Activated effector memory CD4-positive, alpha-beta T cell treated with Interleukin-2 at 50 U/mL for 16 hours (primary cell): ENCODE results near the gene CD40.

ENCODE experiments used
- DNase-seq: peaks from one replicate; pipeline ENCODE4 v3.0.0-alpha.2; 2020

Gene CD40

DNA sequence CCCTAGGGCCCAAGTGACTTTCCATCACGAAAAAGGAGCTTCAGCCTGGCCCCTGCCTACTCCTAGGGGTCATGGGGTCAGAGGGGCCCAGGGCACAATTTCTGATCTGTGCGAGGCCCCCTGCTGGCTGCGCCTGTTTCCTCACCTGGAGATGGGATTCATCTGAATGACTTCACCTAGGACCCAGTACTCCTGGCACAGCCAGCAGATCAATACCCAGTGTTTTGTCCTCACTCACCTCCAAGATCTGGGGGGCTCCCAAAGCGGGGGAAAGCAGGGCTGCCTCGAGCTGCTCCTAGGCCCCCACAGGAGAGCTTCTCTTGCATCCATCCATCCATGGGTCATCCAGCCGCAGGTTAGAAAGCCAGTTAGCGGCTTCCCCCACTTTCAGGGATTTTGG lies 33.8 kb downstream of the CD40 start:
- DNase-seq = no peak

DNA sequence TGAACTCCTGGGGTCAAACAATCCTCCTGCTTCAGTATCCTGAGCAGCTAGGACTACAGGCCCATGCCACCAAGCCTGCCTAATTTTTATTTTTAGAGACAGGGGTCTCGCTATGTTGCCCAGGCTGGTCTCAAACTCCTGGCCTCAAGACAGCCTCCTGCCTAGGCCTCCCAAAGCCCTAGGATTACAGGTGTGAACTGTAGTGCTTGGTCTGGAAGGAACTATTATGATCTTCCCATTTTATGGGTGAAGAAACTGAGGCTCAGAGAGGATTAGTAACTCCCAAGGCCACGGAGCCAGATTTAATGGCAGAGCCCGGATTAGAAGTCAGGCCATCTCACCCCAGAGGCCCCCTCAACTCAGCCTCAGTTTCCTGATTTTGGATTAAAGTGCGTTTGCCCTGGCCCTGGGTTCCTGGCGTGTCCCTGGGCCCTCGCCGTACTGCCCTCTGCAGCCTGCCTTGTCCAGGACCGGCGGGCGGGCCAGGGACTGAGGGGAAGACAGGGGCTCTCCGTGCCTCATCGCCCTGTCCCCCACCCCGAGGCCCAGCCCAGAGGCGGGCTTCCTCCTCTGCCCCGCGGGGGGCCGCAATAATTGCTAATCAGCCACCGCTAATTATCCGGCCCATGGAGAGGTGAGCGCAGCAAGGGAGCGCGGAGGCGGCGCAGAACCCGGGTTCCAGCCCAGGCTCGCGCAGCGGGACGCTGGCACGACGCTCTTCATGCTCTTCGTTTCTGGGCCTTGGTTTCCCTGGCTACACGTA lies 34.9 kb downstream of the CD40 start:
- no peak for DNase-seq

DNA sequence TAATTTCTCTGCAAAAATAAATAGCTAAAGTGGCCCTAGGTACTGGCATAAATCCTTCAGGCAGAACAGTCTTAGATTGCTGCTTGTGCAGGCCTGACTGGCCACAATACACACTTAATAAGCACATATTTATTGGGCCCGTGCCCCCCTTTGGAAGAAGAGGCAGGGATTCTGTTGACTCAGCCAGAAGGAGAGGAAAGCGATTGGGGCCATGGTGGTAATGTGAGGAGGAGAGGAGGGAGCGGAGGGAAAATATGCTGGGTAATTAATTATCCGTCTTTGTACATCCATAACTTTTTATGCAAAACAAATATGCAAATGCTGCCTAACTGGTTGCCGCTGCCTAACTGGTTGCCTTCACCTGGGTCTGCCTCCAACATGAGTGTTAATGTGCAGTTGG lies 36.2 kb downstream of the CD40 start:
- DNase-seq = no peak

DNA sequence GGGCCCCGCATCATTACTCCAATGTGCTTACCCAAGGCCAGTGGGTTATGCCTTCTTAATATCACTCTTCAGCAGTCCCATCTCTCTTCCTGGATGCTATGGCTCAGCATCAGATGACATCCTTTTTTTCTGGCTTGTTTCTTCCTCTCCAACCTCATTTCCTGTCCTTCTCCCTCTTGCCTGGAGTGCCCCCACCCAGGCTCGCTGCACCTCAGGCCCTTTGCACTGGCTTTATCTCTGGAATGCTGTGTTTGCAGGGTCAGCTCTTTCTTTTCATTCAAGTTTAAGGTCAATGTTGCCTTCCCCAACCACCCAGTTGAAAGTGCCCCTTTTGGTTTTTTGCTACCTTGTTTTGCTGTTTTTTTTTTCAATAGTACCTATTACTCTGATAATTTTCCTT lies 36.7 kb downstream of the CD40 start:
- DNase-seq = no peak

DNA sequence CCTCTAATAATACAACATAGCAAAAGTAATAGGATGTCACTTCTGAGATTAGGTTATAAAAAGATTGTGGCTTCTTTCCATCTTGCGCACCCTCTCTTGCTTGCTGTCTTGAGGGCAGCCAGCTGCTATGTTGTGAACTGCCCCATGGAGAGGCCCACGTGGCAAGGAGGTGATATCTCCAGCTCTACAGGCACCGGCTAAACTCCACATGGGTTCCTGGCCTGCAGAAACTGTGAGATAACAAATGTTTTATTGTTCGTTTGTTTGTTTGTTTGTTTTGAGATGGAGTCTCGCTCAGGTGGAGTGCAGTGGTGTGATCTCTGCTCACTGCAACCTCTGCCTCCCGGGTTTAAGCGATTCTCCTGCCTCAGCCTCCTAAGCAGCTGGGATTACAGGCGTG lies 38.0 kb downstream of the CD40 start:
- no peak for DNase-seq

DNA sequence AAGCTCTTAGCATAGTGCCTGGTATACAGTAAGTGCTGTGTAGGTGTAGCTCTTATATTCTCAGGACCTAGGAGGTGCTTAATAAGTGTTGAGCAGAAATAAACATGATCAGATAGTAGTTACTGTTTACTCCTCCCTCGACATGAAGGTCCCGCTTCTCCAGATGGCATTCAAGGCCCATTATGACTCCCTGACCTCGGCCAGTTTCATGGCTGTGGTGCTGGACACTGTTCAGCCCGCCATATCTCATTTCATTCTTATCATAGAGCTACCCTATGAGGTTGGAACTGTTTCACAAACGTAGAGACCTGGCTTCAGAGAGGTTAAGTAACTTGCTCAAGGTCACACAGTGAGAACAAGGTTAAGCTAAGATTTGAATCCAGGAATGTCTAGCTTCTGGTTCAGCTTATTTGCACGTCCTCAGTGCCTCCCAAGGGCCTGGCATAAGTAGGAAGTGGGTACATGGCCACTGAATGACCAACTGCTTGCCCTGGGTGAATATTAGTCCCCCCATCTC lies 39.0 kb downstream of the CD40 start:
- no peak for DNase-seq

DNA sequence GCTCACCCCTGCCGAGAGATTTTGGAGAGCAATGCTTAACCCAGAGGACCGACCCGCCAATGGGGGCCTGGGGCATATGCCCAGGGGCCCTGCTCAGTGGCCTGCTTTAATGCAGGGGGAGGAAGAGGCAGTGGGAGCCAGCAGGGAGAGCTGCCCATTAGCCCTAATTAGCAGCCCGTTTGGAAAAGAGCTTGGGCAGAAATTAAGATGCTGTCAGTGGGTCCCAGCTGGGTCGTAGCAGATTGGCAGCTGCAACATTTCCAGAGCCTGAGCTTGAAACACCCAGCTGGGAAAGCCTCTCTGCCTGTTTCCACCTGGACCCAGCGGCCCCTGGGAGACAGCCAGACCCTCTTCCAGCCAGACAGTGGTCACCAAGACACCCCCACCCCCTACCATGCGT lies 39.5 kb downstream of the CD40 start:
- no peak for DNase-seq

DNA sequence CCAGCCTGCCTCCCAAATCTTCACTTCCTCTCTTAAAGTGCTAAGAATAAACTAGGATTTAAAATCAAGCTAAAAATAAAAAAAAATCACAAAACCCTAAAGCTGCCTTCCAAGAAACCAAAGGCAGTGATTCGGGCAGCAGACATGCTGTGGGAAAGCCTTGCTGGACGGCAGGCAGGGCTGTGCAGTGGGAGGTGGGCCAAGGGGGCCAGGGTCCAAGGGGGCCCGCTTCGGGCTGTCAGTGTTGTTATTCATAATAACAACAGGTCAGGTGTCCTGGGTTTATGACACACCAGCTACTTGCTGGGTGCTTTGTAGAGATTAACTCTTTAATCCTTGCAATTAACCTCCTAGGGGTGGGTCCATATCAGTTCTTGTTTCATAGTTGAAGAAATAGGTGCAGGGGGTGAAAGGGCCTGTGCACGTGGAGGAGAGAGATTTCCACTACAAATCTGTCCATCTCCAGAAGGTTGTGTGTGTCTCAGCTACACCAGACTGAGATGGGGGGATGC lies 40.4 kb downstream of the CD40 start:
- DNase-seq = no peak

DNA sequence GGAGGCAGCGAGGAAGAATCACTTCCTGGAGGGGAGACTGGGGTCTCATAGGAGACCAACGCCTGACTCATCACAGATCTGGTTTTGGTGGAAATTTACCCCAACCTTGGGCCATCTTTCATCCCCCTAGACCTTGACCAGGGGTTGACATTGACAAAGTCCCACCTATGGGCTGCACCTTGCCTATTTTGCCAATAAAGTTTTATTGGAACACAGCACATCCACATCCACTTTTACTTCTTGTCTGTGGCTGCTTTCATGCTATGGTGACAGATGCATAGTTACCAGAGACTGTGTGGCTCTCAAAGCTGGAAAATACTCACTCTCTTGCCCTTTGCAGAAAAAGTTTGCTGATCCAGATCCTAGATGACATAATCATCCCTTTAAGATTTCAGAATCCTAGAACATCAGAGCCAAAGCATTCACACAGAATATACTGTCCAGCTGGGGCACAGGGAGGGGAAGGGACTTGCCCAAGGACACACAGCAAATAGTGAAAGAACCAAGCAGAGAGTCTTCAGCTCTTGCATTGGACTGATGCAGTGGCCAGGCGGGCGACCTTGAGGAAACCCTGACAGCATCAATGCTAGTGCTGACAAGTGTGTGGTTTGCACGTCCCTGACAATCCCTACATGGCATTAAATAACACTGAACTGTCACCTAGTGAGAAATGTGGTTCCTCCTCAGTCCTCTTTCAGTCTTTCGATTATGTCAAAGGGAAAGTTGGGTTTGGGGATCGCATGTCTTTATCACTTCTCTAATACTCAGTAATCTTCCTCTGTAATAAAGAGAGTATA lies 41.2 kb downstream of the CD40 start:
- DNase-seq = no peak

DNA sequence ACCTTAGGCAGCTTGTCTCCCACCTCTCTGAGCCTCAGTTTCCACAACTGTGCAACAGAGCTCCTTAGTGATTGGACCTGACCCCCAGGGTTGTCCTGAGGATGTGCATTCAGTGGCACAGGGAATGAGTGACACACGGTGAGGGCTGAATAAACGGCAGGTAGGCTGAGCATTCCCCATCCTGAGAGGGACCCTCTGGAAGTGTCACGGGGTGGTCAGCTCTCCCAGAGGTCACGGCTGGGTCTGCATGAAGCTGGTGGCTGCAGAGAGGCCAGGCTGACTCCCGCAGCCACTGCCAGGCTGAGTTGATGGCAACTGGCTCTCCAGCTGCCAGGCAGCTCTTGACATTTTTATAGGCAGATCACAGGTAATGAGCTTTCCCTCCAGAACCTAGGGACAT lies 42.5 kb downstream of the CD40 start:
- DNase-seq = no peak

DNA sequence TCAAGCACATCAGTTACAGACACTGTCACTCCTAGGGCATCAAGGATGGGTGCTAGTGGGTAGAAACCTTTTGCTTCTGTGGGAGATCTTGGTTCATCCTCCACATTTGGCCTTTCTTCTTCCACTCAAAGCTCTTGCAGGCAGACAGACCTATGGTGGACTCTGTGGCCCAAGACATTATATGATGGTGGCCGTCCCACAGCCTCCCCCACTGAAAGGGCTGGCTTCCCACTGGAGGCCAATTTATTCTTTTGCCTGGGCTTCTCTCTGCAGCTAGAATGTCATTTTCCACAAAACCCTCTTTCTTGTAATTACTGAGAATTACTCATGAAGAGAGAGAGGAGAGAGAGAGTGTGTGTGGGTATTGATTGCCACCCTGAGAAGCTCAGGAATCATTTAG lies 43.8 kb downstream of the CD40 start:
- no peak for DNase-seq

DNA sequence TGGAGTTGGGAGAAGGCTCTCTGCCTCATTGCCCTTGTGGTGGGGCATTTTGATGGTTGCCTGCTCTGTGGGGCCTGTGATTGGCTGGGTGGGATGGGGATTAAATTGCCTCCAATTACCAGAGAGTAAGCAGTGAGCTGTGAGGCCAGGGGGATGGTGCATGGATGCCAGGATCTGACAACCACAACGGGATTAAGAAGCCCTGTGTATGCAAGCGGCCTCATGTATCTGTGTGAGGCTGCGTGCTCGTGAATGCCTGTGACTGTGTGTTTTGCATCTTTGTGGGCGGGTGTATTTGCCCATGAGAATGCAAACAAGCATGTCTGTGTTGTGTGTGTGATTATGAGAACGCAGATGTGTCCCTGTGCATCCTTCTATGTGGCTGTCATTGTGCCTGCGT lies 46.1 kb downstream of the CD40 start:
- no peak for DNase-seq

DNA sequence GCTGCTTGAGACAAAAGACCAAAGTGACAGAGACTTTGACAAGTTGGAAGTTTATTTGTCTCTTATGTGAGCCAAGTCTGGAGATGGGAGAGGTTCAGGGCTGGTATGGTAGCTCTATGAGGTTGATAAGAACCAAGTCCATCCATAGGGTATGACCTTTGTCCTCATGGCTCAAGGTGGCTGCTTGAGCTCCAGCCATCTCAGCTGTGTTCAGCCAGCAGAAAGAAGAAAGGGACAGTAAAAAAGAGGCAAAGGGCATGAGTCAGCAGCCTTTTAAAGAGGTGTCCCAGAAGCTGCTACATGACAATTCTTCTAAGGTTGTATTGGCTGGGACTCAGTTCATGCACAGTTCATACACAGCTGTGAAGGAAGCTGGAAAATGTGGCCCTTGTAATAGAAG lies 49.0 kb downstream of the CD40 start:
- DNase-seq = no peak

DNA sequence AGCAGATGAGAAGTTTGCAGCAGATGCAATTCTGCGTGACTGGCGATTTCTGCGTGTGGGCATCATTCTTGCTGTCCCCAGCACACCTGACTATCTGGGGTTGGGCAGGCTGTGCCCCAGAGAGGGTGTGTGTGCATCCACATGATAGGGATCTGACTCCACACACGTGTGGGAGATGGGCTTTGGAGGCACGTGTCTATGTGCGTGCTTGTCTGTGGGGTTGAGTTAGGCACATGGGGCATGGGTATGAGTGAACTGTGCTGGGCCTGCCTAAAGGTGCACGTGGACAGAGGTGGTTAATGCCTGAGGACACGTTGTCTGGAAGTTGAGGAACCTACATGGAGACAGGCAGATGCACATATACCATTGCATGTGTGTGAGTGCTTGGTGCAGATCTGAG lies 50.3 kb downstream of the CD40 start:
- DNase-seq = no peak

DNA sequence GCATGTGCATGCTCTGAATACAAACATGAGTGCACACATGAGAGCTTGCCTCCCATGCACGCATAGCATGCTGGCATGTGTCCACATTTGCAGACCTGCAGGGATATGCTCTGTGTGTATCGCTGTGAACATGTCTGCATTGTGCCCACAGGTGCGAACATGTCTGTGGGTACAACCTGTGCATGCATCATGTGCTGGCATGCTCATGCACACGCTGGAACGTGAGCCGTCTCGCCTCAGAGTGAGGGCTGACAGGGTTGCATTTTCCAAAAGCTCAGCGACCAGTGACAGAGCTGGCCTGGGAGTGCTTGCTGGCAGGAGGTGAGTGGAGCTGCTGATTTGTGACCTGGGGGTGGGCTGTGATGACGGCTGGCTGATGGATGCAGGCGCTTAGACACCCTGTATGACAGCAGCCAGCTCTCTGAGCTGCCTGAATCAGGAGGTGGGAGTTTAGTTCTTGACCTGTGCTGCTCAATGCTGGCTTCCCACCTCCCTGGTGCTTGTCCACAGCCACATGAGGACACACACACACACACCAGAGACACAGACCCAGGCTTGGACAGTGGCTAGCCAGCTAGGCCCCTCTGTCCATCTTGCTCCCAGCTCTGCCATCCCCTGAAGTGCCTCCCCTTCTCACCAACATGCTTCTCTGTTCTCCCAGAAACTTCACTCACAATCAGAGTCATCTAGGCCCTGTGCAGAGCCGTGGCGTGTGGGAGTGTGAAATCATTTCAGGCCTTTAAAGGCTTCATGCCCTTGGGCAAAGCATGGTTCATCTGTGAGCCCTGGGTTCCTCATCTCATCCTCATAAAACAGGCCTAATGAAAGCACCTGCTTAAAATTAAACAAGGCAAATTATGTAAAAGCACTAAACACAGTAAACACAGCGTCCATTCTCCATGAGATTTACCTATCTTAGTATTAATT lies 51.4 kb downstream of the CD40 start:
- no peak for DNase-seq

DNA sequence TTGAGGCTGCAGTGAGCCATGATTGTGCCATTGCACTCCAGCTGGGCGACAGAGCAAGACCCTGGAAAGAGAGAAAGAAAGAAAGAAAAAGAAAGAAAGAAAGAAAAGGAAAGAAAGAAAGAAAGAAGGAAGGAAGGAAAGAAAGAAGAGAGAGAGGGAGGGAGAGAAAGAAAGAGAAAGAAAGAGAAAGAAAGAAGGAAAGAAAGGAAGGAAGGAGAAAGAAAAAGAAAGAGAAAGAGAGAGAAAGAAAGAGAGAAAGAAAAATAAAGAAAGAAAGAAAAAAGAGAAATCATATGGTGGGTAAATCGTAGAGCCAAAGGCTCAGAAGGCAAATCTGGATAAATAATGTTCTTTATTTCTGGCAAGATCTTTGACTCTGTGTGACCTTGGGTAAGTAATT lies 53.4 kb downstream of the CD40 start:
- DNase-seq = no peak

DNA sequence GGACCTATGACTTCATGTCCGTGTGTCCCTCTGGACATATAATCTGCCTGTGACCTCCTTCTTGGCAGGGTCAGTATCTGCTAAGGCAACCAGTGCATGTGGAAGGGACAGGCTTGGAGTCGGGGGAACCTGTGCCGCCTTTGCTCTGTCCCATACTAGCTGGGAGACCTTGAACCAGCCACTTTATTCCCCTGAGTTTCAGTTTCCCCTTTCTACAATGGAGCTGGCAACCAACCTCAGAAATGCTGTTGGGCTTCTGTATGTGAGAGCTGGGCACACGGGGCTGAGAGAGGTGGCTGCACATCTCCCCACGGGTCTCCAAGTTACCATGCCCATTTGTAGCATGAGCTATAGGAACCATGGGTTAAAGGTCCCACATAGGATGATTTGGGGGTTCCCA lies 53.8 kb downstream of the CD40 start:
- no peak for DNase-seq

DNA sequence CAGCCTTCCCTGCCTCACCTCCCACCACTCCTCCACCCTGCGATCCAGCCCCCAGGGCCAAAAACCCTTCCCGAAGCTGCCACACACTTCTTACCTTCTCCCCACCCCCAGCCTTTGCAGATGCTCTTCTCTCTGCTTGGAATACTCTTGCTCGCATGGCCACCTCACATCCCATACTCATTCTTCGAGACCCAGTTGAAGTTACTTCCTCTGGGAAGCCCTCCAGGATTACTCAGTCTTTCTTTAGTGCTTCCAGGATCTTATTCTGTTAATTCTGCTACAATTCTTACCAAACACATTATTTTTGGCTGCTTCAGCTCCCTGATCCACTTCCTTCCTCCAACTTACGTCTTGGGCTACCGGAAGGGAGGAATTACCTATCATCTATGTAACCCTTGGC lies 54.3 kb downstream of the CD40 start:
- no peak for DNase-seq

DNA sequence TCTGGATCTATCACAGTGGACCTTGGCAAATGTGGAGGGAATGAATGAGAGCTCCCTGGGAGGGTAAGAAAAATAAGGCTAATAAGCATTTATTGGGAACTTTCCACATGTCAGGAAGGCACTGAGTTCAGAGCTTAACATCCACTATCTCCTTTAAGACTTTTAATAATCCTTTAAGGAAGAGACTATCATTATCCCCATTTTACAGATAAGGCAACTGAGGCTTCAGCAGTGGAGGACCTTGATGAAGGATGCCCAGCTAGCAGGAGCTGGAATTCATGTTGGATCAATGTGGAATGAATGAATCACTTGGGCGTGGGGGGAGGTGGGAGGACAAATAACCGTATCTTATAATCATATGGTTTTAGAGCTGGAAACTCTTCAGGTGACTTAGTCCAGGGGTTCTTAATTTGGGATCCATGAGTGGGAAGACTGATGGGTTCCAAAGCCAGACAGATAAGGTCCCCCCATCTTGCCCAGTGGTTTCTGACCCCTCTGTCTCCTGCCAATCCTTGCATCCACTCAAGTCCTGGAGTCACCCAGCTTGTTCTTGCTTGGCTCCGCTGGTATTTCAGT lies 54.9 kb downstream of the CD40 start:
- no peak for DNase-seq

DNA sequence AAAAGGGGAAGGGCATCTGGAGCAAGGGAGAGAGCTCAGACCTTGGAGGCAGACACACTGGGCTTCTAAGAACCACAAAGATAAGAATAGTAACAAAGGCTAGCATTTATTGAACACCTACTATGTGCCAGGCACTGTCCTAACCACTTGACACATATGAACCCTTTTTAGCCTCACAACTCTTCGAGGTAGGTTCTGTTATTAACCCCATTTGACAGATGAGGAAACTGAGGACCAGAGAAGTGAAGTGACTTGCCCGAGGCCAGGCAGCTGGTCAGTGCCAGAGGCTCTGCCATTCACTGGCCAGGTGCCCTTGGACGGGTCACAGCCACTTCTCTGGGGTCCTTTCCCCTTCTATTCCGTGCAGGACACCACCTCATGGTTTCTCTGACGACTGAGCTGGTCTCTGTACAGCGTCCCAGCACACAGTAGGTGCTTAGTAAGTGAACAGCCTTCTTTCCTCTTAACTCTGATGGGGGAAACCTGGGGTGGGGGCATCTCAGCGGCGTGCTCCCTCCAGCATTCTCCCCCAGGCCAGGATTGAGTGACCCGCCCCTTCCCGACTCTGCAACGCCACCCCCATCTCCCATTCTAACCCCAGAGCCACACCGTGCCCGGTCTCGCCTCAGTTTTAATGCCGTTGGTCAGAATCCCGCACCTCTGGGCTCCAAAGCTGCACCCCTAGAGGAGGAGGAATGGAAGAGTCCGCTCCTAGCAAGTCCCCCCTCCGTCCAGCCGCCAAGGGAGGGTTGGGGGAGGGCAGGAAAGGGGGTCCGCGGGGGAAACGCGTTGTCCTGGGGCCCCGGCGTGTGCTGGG lies 55.7 kb downstream of the CD40 start:
- no peak for DNase-seq

DNA sequence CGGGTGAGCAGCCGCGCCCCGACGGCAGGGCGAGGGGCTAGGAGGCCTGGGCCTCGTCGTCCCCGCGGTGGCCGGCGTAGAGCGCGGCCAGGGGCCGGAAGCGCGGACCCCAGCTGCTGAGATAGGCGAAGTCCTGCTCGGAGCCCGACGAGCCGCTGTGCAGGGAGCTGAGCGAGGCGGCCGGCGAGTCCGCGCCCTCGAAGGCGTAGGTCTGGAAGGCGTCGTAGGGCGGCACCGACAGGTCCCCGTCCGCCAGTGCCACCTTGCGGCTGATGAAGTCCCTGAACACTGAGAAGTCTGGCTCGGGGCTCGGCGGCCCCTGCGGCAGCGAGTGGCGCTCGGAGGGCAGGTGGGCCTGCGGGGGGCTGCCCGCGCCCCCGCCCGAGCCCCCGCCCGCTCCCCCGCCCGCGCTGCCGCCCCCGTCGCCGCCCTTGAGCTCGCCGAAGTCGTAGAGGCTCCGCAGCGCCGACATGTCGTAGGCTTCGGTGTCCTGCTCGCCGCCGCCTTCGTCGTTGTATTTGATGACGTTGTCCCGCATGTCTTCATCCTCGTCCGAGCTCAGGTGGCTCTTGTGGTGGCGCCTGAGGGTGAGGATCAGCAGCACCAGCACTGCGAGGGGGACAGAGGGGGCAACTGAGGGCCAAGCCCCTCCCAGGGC lies 56.5 kb downstream of the CD40 start:
- peak; percentile 49 for DNase-seq
